Cardiac fibroblast (primary cell): ENCODE results near the gene NGEF.
"Not testable (repeated sequence)": the region's sequence is repeated elsewhere in the genome, so short reads cannot be mapped to it uniquely, and the experiment has no call there.

Source experiments
- DNase-seq, 2 donors: peaks; one replicate each; pipeline versions ENCODE4 v3.0.0 to v3.0.0-alpha.2; 2010; ENCODE audit warnings: low read depth in 2 of 2
- H3K4me3 ChIP-seq, 2 donors: replicated peaks in 1 of 2; 1 replicate in 1 of 2; 2 replicates in 1 of 2; pipeline ENCODE4 v1.5.1; 2011; ENCODE audit warnings: low read depth in 2 of 2, low read length in 2 of 2, mild to moderate bottlenecking in 2 of 2, moderate library complexity in 1 of 2
- CTCF ChIP-seq: IDR thresholded peaks from one replicate; pipeline ENCODE4 v1.5.1; 2011; ENCODE audit warnings: low read depth, mild to moderate bottlenecking, low read length, inconsistent platforms

NGEF gene

GRCh38 chr2:233022561-233022960, 9.5 kb upstream of the NGEF start:
- no peak for DNase-seq
- TF ChIP-seq CTCF = no peak
- H3K4me3 ChIP-seq = no peak overlapping the region

- DNase-seq = peak; percentile 17 to 43
- TF ChIP-seq CTCF = no peak
- no peak overlapping the region for H3K4me3 ChIP-seq
These were observed 8.7 kb upstream of the NGEF start for GRCh38 chr2:233021771-233022170.

GRCh38 chr2:233020454-233020853, 7.4 kb upstream of the NGEF start:
- H3K4me3 ChIP-seq = no peak overlapping the region
- no peak for DNase-seq
- TF ChIP-seq CTCF = no peak

- DNase-seq, H3K4me3 ChIP-seq: not testable (repeated sequence)
These were observed 6.6 kb upstream of the NGEF start for GRCh38 chr2:233019610-233020009.

GRCh38 chr2:233017947-233018346, 4.9 kb upstream of the NGEF start:
- no peak for DNase-seq
- no peak for TF ChIP-seq CTCF
- no peak overlapping the region for H3K4me3 ChIP-seq

- no peak for TF ChIP-seq CTCF
These were observed 2.1 kb upstream of the NGEF start for GRCh38 chr2:233015019-233015645.

GRCh38 chr2:233013650-233014049, 594 bp upstream of the NGEF start:
- no peak for DNase-seq
- no peak overlapping the region for H3K4me3 ChIP-seq
- no peak for TF ChIP-seq CTCF

More at GRCh38 chr2:233015019-233015645, 2.1 kb upstream of the NGEF start:
- DNase-seq = no peak
- no peak overlapping the region for H3K4me3 ChIP-seq
